GM23338 (cell line): ENCODE data around the gene CHD9NB. TPM values are rescaled to one million over a fixed set of nuclear protein-coding genes. Genes with fewer than 3 reads are reported as not detected.

ENCODE experiments used
- ATAC-seq: fragments of 200-7000 bp; cut with Tn5 transposase; 3 replicates; pipeline ENCODE4 v1.9.1; 2020
- DNase-seq: peaks from one replicate; pipeline ENCODE4 v3.0.0-alpha.2; 2015; ENCODE audit warnings: low spot score
- H2AFZ ChIP-seq: fragments of 200-600 bp; sonication (generic); 2 replicates; pipeline ENCODE4 v1.8.0; 2016; ENCODE audit warnings: antibody characterized with exemption, mild to moderate bottlenecking, moderate library complexity
- H3F3A ChIP-seq: fragments of 200-600 bp; sonication (generic); replicated peaks from 2 replicates; pipeline ENCODE4 v1.8.0; 2017; ENCODE audit warnings: antibody characterized with exemption, mixed run types, low read depth
- H3K27ac ChIP-seq: fragments of 200-600 bp; sonication (generic); 2 replicates; pipeline ENCODE4 v1.6.1; 2016; ENCODE audit warnings: low read depth
- H3K27me3 ChIP-seq: fragments of 200-600 bp; sonication (generic); 2 replicates; pipeline ENCODE4 v1.8.0; 2016; ENCODE audit warnings: mild to moderate bottlenecking, mixed run types, moderate library complexity; ENCODE audit not compliant: insufficient read depth
- H3K36me3 ChIP-seq: fragments of 200-600 bp; sonication (generic); 2 replicates; pipeline ENCODE4 v1.8.0; 2016; ENCODE audit warnings: mild to moderate bottlenecking; ENCODE audit not compliant: insufficient read depth
- H3K4me1 ChIP-seq: fragments of 200-600 bp; sonication (generic); 2 replicates; pipeline ENCODE4 v1.8.0; 2016; ENCODE audit warnings: mild to moderate bottlenecking, moderate library complexity; ENCODE audit not compliant: insufficient read depth
- H3K4me2 ChIP-seq: fragments of 200-600 bp; sonication (generic); 2 replicates; pipeline ENCODE4 v1.7.1; 2017; ENCODE audit warnings: mixed run types
- H3K4me3 ChIP-seq: fragments of 200-600 bp; sonication (generic); 2 replicates; pipeline ENCODE4 v1.6.1; 2016; ENCODE audit warnings: mixed run types
- H3K79me2 ChIP-seq: fragments of 200-600 bp; sonication (generic); replicated peaks from 2 replicates; pipeline ENCODE4 v1.8.0; 2017; ENCODE audit warnings: mild to moderate bottlenecking; ENCODE audit not compliant: insufficient read depth
- H3K9me2 ChIP-seq: fragments of 200-600 bp; sonication (generic); 2 replicates; pipeline ENCODE4 v1.8.0; 2017; ENCODE audit not compliant: insufficient read depth
- H4K20me1 ChIP-seq: fragments of 200-600 bp; sonication (generic); replicated peaks from 2 replicates; pipeline ENCODE4 v1.8.0; 2017; ENCODE audit warnings: mild to moderate bottlenecking; ENCODE audit not compliant: insufficient read depth
- H3K27ac Mint-ChIP-seq: 2 replicates; pipeline ENCODE4 v1.8.0; 2020; ENCODE audit warnings: inconsistent platforms, mild to moderate bottlenecking, moderate library complexity, mixed read lengths
- H3K27me3 Mint-ChIP-seq: 3 replicates; pipeline ENCODE4 v1.8.0; 2022; ENCODE audit warnings: low read depth, mild to moderate bottlenecking, moderate library complexity, mixed read lengths, inconsistent platforms; ENCODE audit not compliant: insufficient read depth, poor library complexity
- H3K36me3 Mint-ChIP-seq: 3 replicates; pipeline ENCODE4 v1.8.0; 2021; ENCODE audit warnings: low read depth, mild to moderate bottlenecking, inconsistent platforms, moderate library complexity, mixed read lengths
- H3K4me1 Mint-ChIP-seq: 3 replicates; pipeline ENCODE4 v1.8.0; 2020; ENCODE audit warnings: mild to moderate bottlenecking, inconsistent platforms, mixed read lengths
- H3K4me3 Mint-ChIP-seq: 3 replicates; pipeline ENCODE4 v1.8.0; 2021; ENCODE audit warnings: moderate library complexity, mild to moderate bottlenecking, inconsistent platforms, mixed read lengths
- H3K9me3 Mint-ChIP-seq: 3 replicates; pipeline ENCODE4 v1.8.0; 2020; ENCODE audit warnings: moderate library complexity, mild to moderate bottlenecking, inconsistent platforms, mixed read lengths
- CREB1 ChIP-seq: fragments of 250-450 bp; sonication (Bioruptor Pico); IDR thresholded peaks from 2 replicates; pipeline ENCODE4 v1.5.0; 2020; ENCODE audit warnings: low read depth, mild to moderate bottlenecking, moderate library complexity
- EZH2 ChIP-seq: fragments of 200-600 bp; sonication (generic); IDR thresholded peaks from one replicate; pipeline ENCODE4 v1.8.0; 2017; ENCODE audit warnings: antibody characterized with exemption, mild to moderate bottlenecking, low read depth; ENCODE audit not compliant: unreplicated experiment
- JUNB ChIP-seq: IDR thresholded peaks from one replicate; pipeline ENCODE4 v1.6.1; 2016; ENCODE audit warnings: antibody characterized with exemption; ENCODE audit not compliant: unreplicated experiment
- NANOG ChIP-seq: IDR thresholded peaks from 2 replicates; pipeline ENCODE4 v1.6.1; 2016; ENCODE audit warnings: antibody characterized with exemption, borderline replicate concordance
- POLR2AphosphoS5 ChIP-seq: IDR thresholded peaks from 2 replicates; pipeline ENCODE4 v1.6.1; 2016; ENCODE audit warnings: antibody characterized with exemption, low read depth
- STAT1 ChIP-seq: IDR thresholded peaks from one replicate; pipeline ENCODE4 v1.6.1; 2016; ENCODE audit warnings: antibody characterized with exemption; ENCODE audit not compliant: unreplicated experiment
- ZNF114 ChIP-seq: fragments of 250-450 bp; sonication (Bioruptor Pico); IDR thresholded peaks from 2 replicates; pipeline ENCODE4 v1.5.0; 2020; ENCODE audit warnings: mild to moderate bottlenecking, moderate library complexity
- ZNF331 ChIP-seq: fragments of 250-450 bp; sonication (Bioruptor Pico); IDR thresholded peaks from 2 replicates; pipeline ENCODE4 v1.5.0; 2020; ENCODE audit warnings: low read depth, mild to moderate bottlenecking, moderate library complexity
- polyA plus RNA-seq: library from polyadenylated mRNA; unstranded; fragments of >200 nt; fragmentation: Nextera tagmentation; extraction: Ambion mirVana; gene quantifications from 2 replicates; pipeline ENCODE4 v1.2.1, GENCODE V29; 2016
- total RNA-seq: library from RNA; depleted of rRNA; stranded (reverse); fragments of >200 nt; shearing (Covaris generic); gene quantifications from 2 replicates; pipeline ENCODE4 v1.2.3, GENCODE V29; 2014
- TF ChIP-seq, protein P1 (sequence below), 2 experiments: fragments of 200-600 bp in 1 of 2; sonication (generic) in 1 of 2; conservative IDR thresholded peaks; 2 replicates each; pipeline versions ENCODE4 v1.5.1 to v1.6.1; 2016 to 2017; ENCODE audit warnings: antibody characterized with exemption in 2 of 2, low read depth in 2 of 2, mild to moderate bottlenecking in 2 of 2, moderate library complexity in 1 of 2
- TF ChIP-seq, protein P2 (sequence below): IDR thresholded peaks from 2 replicates; pipeline ENCODE4 v1.6.1; 2016; ENCODE audit warnings: antibody characterized with exemption
- TF ChIP-seq, protein P3 (sequence below): fragments of 250-450 bp; sonication (Bioruptor Pico); IDR thresholded peaks from 2 replicates; pipeline ENCODE4 v1.5.0; 2020; ENCODE audit warnings: mild to moderate bottlenecking, moderate library complexity
- TF ChIP-seq, protein P4 (sequence below): IDR thresholded peaks from one replicate; pipeline ENCODE4 v1.6.1; 2018; ENCODE audit warnings: antibody characterized with exemption; ENCODE audit not compliant: unreplicated experiment

CHD9NB gene
- total and polyA plus RNA-seq, 2 experiments from 2014 or later: 1.7 to 4.2 TPM

DNA sequence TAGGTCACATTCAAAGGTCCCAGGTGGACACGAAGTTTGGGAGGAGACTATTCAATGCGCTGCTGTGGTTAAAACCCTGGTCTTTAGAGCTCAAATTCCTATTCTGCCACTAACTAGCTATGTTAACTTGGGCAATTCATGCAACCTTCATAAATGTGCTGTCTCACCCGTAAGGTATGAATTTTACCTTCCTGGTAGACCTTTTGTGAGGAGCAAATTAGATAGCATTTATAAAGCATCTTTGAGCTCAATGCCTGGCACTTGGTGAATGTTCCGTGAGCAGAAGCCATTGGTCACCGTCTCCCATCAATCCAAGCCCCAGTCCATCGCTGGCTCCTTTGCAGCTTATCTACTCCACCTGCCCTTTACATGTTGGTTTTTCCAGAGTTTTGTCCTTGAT, 16.6 kb downstream of the CHD9NB start:
- no peak overlapping the region for H3K4me3 ChIP-seq
- ATAC-seq: no peak
- peaks cover 46% of the 10 kb centered on the region for H3K9me3 Mint-ChIP-seq
- peaks cover 8% of the 10 kb centered on the region for H3K27me3 Mint-ChIP-seq
- H3K9me2 ChIP-seq: peaks cover 14% of the 10 kb centered on the region
- peaks cover 7% of the 10 kb centered on the region for H3F3A ChIP-seq
- H3K4me2 ChIP-seq: no peak overlapping the region
- H3K27ac ChIP-seq: no peak overlapping the region
- no peaks in the 10 kb centered on the region for H3K27me3 ChIP-seq
- H3K27ac Mint-ChIP-seq: no peak overlapping the region
- peaks cover 20% of the 10 kb centered on the region for H3K4me1 Mint-ChIP-seq
- peaks cover 20% of the 10 kb centered on the region for H3K4me1 ChIP-seq
- H3K36me3 ChIP-seq: peaks cover 9% of the 10 kb centered on the region; the same call in 1 of the 2 replicates
- no peak for DNase-seq
- no peaks in the 10 kb centered on the region for H3K79me2 ChIP-seq
- H4K20me1 ChIP-seq: no peaks in the 10 kb centered on the region
- no peak for TF ChIP-seq EZH2
- TF ChIP-seq, protein P1, sequence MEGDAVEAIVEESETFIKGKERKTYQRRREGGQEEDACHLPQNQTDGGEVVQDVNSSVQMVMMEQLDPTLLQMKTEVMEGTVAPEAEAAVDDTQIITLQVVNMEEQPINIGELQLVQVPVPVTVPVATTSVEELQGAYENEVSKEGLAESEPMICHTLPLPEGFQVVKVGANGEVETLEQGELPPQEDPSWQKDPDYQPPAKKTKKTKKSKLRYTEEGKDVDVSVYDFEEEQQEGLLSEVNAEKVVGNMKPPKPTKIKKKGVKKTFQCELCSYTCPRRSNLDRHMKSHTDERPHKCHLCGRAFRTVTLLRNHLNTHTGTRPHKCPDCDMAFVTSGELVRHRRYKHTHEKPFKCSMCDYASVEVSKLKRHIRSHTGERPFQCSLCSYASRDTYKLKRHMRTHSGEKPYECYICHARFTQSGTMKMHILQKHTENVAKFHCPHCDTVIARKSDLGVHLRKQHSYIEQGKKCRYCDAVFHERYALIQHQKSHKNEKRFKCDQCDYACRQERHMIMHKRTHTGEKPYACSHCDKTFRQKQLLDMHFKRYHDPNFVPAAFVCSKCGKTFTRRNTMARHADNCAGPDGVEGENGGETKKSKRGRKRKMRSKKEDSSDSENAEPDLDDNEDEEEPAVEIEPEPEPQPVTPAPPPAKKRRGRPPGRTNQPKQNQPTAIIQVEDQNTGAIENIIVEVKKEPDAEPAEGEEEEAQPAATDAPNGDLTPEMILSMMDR (conservative IDR thresholded peaks at IDR 0.05; ENCODE audit: low read depth in 2 of 2): no peak
- TF ChIP-seq, protein P2, sequence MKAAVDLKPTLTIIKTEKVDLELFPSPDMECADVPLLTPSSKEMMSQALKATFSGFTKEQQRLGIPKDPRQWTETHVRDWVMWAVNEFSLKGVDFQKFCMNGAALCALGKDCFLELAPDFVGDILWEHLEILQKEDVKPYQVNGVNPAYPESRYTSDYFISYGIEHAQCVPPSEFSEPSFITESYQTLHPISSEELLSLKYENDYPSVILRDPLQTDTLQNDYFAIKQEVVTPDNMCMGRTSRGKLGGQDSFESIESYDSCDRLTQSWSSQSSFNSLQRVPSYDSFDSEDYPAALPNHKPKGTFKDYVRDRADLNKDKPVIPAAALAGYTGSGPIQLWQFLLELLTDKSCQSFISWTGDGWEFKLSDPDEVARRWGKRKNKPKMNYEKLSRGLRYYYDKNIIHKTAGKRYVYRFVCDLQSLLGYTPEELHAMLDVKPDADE: no peak
- TF ChIP-seq CREB1 (CRISPR knock-in tag): no peak
- no peak for TF ChIP-seq ZNF331 (CRISPR knock-in tag)
- TF ChIP-seq STAT1: no peak
- no peak for TF ChIP-seq ZNF114 (CRISPR knock-in tag)
- TF ChIP-seq, protein P3, sequence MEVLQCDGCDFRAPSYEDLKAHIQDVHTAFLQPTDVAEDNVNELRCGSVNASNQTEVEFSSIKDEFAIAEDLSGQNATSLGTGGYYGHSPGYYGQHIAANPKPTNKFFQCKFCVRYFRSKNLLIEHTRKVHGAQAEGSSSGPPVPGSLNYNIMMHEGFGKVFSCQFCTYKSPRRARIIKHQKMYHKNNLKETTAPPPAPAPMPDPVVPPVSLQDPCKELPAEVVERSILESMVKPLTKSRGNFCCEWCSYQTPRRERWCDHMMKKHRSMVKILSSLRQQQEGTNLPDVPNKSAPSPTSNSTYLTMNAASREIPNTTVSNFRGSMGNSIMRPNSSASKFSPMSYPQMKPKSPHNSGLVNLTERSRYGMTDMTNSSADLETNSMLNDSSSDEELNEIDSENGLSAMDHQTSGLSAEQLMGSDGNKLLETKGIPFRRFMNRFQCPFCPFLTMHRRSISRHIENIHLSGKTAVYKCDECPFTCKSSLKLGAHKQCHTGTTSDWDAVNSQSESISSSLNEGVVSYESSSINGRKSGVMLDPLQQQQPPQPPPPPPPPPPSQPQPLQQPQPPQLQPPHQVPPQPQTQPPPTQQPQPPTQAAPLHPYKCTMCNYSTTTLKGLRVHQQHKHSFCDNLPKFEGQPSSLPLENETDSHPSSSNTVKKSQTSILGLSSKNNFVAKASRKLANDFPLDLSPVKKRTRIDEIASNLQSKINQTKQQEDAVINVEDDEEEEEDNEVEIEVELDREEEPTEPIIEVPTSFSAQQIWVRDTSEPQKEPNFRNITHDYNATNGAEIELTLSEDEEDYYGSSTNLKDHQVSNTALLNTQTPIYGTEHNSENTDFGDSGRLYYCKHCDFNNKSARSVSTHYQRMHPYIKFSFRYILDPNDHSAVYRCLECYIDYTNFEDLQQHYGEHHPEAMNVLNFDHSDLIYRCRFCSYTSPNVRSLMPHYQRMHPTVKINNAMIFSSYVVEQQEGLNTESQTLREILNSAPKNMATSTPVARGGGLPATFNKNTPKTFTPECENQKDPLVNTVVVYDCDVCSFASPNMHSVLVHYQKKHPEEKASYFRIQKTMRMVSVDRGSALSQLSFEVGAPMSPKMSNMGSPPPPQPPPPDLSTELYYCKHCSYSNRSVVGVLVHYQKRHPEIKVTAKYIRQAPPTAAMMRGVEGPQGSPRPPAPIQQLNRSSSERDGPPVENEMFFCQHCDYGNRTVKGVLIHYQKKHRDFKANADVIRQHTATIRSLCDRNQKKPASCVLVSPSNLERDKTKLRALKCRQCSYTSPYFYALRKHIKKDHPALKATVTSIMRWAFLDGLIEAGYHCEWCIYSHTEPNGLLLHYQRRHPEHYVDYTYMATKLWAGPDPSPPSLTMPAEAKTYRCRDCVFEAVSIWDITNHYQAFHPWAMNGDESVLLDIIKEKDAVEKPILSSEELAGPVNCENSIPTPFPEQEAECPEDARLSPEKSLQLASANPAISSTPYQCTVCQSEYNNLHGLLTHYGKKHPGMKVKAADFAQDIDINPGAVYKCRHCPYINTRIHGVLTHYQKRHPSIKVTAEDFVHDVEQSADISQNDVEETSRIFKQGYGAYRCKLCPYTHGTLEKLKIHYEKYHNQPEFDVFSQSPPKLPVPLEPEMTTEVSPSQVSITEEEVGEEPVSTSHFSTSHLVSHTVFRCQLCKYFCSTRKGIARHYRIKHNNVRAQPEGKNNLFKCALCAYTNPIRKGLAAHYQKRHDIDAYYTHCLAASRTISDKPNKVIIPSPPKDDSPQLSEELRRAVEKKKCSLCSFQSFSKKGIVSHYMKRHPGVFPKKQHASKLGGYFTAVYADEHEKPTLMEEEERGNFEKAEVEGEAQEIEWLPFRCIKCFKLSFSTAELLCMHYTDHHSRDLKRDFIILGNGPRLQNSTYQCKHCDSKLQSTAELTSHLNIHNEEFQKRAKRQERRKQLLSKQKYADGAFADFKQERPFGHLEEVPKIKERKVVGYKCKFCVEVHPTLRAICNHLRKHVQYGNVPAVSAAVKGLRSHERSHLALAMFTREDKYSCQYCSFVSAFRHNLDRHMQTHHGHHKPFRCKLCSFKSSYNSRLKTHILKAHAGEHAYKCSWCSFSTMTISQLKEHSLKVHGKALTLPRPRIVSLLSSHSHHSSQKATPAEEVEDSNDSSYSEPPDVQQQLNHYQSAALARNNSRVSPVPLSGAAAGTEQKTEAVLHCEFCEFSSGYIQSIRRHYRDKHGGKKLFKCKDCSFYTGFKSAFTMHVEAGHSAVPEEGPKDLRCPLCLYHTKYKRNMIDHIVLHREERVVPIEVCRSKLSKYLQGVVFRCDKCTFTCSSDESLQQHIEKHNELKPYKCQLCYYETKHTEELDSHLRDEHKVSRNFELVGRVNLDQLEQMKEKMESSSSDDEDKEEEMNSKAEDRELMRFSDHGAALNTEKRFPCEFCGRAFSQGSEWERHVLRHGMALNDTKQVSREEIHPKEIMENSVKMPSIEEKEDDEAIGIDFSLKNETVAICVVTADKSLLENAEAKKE (CRISPR knock-in tag): no peak
- no peak for TF ChIP-seq JUNB
- TF ChIP-seq, protein P4, sequence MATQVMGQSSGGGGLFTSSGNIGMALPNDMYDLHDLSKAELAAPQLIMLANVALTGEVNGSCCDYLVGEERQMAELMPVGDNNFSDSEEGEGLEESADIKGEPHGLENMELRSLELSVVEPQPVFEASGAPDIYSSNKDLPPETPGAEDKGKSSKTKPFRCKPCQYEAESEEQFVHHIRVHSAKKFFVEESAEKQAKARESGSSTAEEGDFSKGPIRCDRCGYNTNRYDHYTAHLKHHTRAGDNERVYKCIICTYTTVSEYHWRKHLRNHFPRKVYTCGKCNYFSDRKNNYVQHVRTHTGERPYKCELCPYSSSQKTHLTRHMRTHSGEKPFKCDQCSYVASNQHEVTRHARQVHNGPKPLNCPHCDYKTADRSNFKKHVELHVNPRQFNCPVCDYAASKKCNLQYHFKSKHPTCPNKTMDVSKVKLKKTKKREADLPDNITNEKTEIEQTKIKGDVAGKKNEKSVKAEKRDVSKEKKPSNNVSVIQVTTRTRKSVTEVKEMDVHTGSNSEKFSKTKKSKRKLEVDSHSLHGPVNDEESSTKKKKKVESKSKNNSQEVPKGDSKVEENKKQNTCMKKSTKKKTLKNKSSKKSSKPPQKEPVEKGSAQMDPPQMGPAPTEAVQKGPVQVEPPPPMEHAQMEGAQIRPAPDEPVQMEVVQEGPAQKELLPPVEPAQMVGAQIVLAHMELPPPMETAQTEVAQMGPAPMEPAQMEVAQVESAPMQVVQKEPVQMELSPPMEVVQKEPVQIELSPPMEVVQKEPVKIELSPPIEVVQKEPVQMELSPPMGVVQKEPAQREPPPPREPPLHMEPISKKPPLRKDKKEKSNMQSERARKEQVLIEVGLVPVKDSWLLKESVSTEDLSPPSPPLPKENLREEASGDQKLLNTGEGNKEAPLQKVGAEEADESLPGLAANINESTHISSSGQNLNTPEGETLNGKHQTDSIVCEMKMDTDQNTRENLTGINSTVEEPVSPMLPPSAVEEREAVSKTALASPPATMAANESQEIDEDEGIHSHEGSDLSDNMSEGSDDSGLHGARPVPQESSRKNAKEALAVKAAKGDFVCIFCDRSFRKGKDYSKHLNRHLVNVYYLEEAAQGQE: no peak
- no peak for TF ChIP-seq NANOG
- no peak for TF ChIP-seq POLR2AphosphoS5
- peaks cover 45% of the 10 kb centered on the region for H3K36me3 Mint-ChIP-seq
- no peak overlapping the region for H3K4me3 Mint-ChIP-seq
- H2AFZ ChIP-seq: no peak overlapping the region
